Natural killer cell (primary cell): Measurements from ENCODE around the gene MYO7B. TPM values are rescaled to one million over a fixed set of nuclear protein-coding genes. Genes with fewer than 3 reads are reported as not detected.
A peak's percentile ranks its signal among the peaks of the same experiment; 100 is the strongest.

Experiments
- ATAC-seq, 3 donors: fragments of 150-1000 bp in 2 of 3; fragments of 200-7000 bp in 1 of 3; cut with Tn5 transposase; 1 replicate in 1 of 3; 2 replicates in 2 of 3; pipeline ENCODE4 v1.10.0; 2021; ENCODE audit warnings: mild to moderate bottlenecking in 2 of 3, moderate library complexity in 2 of 3
- DNase-seq, 2 donors: peaks; one replicate each; pipeline versions ENCODE4 v3.0.0 to v3.0.0-alpha.2; 2013 to 2021; ENCODE audit warnings: mixed read lengths in 1 of 2
- H3K27ac ChIP-seq: one replicate; pipeline ENCODE4 v1.5.1; 2013; ENCODE audit warnings: mild to moderate bottlenecking, low read length
- H3K27me3 ChIP-seq: one replicate; pipeline ENCODE4 v1.6.1; 2013; ENCODE audit warnings: low read length; ENCODE audit not compliant: control insufficient read depth, insufficient read depth
- H3K36me3 ChIP-seq: one replicate; pipeline ENCODE4 v1.6.1; 2013; ENCODE audit warnings: low read length; ENCODE audit not compliant: control insufficient read depth, insufficient read depth
- H3K4me1 ChIP-seq: one replicate; pipeline ENCODE4 v1.6.1; 2013; ENCODE audit warnings: low read length; ENCODE audit not compliant: control insufficient read depth, insufficient read depth
- H3K4me3 ChIP-seq: one replicate; pipeline ENCODE4 v1.5.1; 2013; ENCODE audit warnings: low read length
- H3K9me3 ChIP-seq: one replicate; pipeline ENCODE4 v1.6.1; 2013; ENCODE audit warnings: low read length; ENCODE audit not compliant: control insufficient read depth, insufficient read depth
- H3K27ac Mint-ChIP-seq, 2 donors: one replicate each; pipeline ENCODE4 v1.8.0; 2022; ENCODE audit warnings: mild to moderate bottlenecking in 2 of 2, mixed read lengths in 2 of 2, moderate library complexity in 1 of 2
- H3K27me3 Mint-ChIP-seq, 2 donors: one replicate each; pipeline ENCODE4 v1.8.0; 2022; ENCODE audit warnings: low read depth in 2 of 2, mixed read lengths in 2 of 2
- H3K36me3 Mint-ChIP-seq: one replicate; pipeline ENCODE4 v1.8.0; 2022; ENCODE audit warnings: mixed read lengths
- H3K4me1 Mint-ChIP-seq, 2 donors: one replicate each; pipeline ENCODE4 v1.8.0; 2022; ENCODE audit warnings: mixed read lengths in 2 of 2
- H3K4me3 Mint-ChIP-seq: one replicate; pipeline ENCODE4 v1.8.0; 2022; ENCODE audit warnings: mild to moderate bottlenecking, moderate library complexity, mixed read lengths
- H3K9me3 Mint-ChIP-seq, 2 donors: one replicate each; pipeline ENCODE4 v1.8.0; 2022; ENCODE audit warnings: mixed read lengths in 2 of 2
- WGBS: methylation state at CpG from one replicate; pipeline ENCODE4 v1.1.7; 2013; ENCODE audit warnings: missing lambda C conversion rate; ENCODE audit not compliant: insufficient coverage; 5-methylcytosine and 5-hydroxymethylcytosine counted together
- intact Hi-C: fragments of 100-400 bp; cut with micrococcal nuclease; formaldehyde crosslinking; loops from one replicate; pipeline ENCODE4 v1.14.2; 2022
- total RNA-seq, 4 donors: library from RNA; stranded (reverse); fragments of 120-200 nt in 1 of 4; gene quantifications; one replicate each; pipeline versions ENCODE4 v1.2.3 to v1.2.4, GENCODE V29; 2013 to 2022
- TF ChIP-seq, protein P1 (sequence below): fragments of 200-600 bp; IDR thresholded peaks from one replicate; pipeline ENCODE4 v1.8.0; 2022; ENCODE audit warnings: antibody characterized with exemption

Gene MYO7B
- total RNA-seq, 3 donors from 2014 or later (not counting 1 experiment from before 2014, with no cell fraction given), result 0.14 to 0.45 (median 0.25) TPM

DNA sequence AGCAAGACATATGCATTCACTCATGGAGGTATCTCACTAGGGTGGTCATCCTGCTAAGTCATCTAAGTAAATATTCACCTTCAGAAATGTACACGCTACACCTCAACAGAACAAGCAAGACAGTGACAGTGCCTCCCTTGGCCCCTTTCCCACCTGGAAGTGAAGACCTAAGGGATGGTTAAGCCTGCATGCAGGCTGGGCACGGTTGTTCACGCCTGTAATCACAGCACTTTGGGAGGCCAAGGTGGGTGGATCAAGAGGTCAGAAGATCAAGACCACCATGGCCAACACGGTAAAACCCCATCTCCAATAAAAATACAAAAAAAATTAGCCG lies 135.4 kb downstream of the MYO7B start:
- Mint-ChIP-seq H3K4me3 (no peak overlapping the region), H3K4me1 (peaks cover 5% of the 10 kb centered on the region in 2 donors), H3K27ac (no peak overlapping the region), H3K27me3 (peaks cover 41 to 76% of the 10 kb centered on the region in 2 donors), H3K36me3 (no peaks in the 10 kb centered on the region), H3K9me3 (no peaks in the 10 kb centered on the region)
- ATAC-seq, result no peak
- H3K27me3 ChIP-seq, result peaks cover 14% of the 10 kb centered on the region
- WGBS, result 87% methylated on average over 5 of the region's 5 CpGs
- H3K4me3 ChIP-seq, result no peak overlapping the region
- intact Hi-C loops, result no loop called here
- no peak overlapping the region for H3K27ac ChIP-seq
- no peak for DNase-seq
- H3K36me3 ChIP-seq, result no peaks in the 10 kb centered on the region
- TF ChIP-seq, protein P1, sequence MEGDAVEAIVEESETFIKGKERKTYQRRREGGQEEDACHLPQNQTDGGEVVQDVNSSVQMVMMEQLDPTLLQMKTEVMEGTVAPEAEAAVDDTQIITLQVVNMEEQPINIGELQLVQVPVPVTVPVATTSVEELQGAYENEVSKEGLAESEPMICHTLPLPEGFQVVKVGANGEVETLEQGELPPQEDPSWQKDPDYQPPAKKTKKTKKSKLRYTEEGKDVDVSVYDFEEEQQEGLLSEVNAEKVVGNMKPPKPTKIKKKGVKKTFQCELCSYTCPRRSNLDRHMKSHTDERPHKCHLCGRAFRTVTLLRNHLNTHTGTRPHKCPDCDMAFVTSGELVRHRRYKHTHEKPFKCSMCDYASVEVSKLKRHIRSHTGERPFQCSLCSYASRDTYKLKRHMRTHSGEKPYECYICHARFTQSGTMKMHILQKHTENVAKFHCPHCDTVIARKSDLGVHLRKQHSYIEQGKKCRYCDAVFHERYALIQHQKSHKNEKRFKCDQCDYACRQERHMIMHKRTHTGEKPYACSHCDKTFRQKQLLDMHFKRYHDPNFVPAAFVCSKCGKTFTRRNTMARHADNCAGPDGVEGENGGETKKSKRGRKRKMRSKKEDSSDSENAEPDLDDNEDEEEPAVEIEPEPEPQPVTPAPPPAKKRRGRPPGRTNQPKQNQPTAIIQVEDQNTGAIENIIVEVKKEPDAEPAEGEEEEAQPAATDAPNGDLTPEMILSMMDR, result no peak
- H3K4me1 ChIP-seq, result peaks cover 12% of the 10 kb centered on the region
- no peaks in the 10 kb centered on the region for H3K9me3 ChIP-seq

DNA sequence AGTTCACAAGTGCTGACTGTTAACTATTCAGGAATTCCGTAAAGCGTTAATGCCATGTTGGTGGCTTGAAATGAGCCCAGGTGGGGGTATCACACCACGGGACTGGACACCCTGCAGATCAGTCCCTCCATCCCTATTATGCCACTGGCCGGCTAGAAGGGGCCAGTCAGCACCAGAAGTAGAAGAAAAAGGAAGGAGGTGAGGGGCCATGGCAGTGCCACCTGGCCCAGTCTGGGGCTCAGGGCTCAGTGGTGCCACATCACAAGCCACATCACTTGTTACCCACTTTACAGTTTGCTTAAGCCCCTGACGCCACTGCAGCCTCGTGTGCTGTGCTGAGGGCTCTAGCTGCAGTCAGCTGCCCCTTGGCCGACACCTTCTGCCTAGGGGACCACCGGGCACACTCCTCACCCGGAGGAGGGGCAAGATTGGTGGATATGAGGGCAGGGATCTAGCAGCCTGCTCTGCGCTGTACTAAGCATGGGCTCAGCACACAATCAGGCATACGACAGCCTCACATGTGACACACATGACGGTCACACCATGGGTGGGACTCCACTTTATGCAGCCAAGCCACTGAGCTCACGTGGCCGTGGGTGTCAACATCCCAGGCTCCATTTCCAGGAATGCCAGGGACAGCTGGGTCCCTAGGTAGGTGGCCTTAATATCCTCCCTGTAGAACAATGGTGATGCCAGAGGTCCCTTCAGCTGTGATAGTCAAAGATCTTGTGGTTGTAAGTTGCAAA lies 136.2 kb downstream of the MYO7B start:
- H3K4me3 ChIP-seq, result no peak overlapping the region
- H3K27ac ChIP-seq, result no peak overlapping the region
- H3K27me3 ChIP-seq, result peaks cover 15% of the 10 kb centered on the region
- H3K27me3 Mint-ChIP-seq, result peaks cover 42 to 76% of the 10 kb centered on the region in 2 donors
- H3K4me3 Mint-ChIP-seq, result no peak overlapping the region
- TF ChIP-seq, protein P1, result no peak
- peak in 1 of 3 donors; percentile 30 for ATAC-seq
- no peaks in the 10 kb centered on the region for H3K9me3 Mint-ChIP-seq
- 81% methylated on average over 13 of the region's 14 CpGs for WGBS
- no peaks in the 10 kb centered on the region for H3K9me3 ChIP-seq
- H3K36me3 Mint-ChIP-seq, result no peaks in the 10 kb centered on the region
- H3K4me1 ChIP-seq, result peaks cover 12% of the 10 kb centered on the region
- intact Hi-C loops, result no loop called here
- DNase-seq, result peak in 1 of 2 donors; percentile 7
- no peaks in the 10 kb centered on the region for H3K36me3 ChIP-seq
- H3K27ac Mint-ChIP-seq, result no peak overlapping the region
- peaks cover 5% of the 10 kb centered on the region in 2 donors for H3K4me1 Mint-ChIP-seq

DNA sequence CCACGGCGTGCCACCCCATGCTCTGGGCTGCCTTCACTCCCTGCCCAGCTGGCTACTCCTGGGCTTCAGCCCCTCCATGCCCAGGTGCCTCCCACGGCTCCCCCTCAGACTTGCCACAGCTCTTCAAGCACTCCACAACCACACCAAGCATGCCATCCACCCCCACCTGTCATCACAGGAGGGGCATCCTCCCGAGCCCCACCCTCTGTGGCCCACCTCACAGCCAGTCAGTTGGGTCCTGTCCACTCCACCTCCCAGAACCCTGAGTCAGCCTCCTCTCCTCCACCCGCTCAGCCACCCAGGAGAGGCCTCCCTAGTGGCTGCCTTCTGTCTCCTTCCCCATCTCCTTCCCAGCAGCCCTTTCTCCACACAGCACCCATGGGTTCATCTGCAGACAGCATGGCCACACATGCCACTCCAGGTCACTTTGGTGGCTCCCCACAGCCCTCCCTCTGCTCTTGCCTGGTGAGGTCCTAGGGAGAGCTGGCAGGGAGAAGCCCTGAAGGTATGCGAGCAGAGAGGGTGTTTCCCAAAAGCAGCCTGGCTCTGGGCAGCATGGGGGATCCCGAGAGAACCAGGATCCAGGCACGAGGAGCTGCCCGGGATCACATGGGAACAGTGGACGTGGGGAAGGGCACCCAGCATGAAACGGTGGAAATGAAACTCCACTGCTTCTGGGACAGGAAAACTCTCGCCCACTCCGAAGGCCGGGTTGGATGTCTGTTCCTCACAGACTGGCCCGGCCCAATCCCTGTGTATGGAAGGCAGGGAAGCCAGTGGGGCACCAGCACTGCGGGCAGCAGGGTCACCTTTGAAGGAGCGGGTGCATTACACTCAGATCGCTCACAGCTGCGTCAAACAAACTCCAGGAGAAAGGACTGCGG lies 137.1 kb downstream of the MYO7B start:
- Histone ChIP-seq H3K4me3 (no peak overlapping the region), H3K36me3 (no peaks in the 10 kb centered on the region), H3K27ac (no peak overlapping the region), H3K9me3 (no peaks in the 10 kb centered on the region), H3K4me1 (peaks cover 12% of the 10 kb centered on the region), H3K27me3 (peaks cover 19% of the 10 kb centered on the region)
- peaks cover 43 to 76% of the 10 kb centered on the region in 2 donors for H3K27me3 Mint-ChIP-seq
- ATAC-seq (peak in 1 of 3 donors; percentile 5), DNase-seq (peak in 1 of 2 donors; percentile 7)
- H3K36me3 Mint-ChIP-seq, result no peaks in the 10 kb centered on the region
- intact Hi-C loops, result no loop called here
- TF ChIP-seq, protein P1, result no peak
- H3K4me1 Mint-ChIP-seq, result peaks cover 5% of the 10 kb centered on the region in 2 donors
- peak overlapping the region; percentile 67 for H3K4me3 Mint-ChIP-seq
- no peak overlapping the region for H3K27ac Mint-ChIP-seq
- no peaks in the 10 kb centered on the region for H3K9me3 Mint-ChIP-seq
- WGBS, result 81% methylated on average over 20 of the region's 20 CpGs
